Measurements from ENCODE around the gene PNPLA8. TPM values are rescaled to one million over a fixed set of nuclear protein-coding genes. Genes with fewer than 3 reads are reported as not detected.
A peak's percentile ranks its signal among the peaks of the same experiment; 100 is the strongest.
"Not testable (repeated sequence)": the region's sequence is repeated elsewhere in the genome, so short reads cannot be mapped to it uniquely, and the experiment has no call there.

The PNPLA8 gene
- total RNA-seq, 8 experiments from 2014 or later: 22.9 to 62.1 (median 37.0) TPM

DNA sequence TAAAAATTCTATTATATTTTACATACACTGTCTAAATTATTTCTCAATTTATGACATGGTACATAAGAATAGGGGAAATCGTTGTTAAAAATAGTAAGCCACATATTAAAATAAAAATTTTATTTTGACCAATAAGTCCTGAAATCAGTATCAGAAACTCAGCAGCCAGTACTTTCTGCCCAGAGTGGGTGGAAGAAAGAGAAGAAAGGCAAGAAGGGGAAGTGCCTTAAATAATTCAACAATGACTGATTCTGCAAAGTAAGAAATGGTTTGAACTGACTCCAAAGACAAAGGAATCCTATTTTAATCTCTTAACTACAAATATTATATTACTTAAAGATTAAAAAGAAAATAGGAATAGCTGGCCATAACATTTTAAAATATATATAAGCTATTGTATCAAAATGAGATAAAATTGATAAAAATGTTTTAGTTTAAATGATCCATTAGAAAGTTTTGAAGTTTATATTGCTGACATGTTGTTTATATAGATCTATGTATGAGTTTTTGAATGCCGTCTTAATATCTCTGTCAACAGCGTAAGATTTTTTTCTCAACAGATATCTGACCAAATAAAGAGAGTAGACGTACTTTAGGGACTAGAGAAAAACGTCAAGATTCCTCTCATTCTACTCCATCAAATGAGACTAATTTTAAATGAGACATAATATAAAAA lies 39.5 kb downstream of the PNPLA8 start:
- in situ Hi-C loops (cut with MboI; ENCODE audit: low pct_unique_long_range_greater_than_20kb in 2 of 9, low sequenced_read_pairs in 9 of 9, unreplicated experiment in 9 of 9): loop anchor here in 3 of 9 experiments (10.0 to 25.0 kb wide), 2 partner anchors 299 to 302 kb away; no protein-coding TSS in a partner anchor
- 74 to 96% (median 87%) methylated on average over 3 to 5 of the region's 5 CpGs for WGBS, 10 experiments

DNA sequence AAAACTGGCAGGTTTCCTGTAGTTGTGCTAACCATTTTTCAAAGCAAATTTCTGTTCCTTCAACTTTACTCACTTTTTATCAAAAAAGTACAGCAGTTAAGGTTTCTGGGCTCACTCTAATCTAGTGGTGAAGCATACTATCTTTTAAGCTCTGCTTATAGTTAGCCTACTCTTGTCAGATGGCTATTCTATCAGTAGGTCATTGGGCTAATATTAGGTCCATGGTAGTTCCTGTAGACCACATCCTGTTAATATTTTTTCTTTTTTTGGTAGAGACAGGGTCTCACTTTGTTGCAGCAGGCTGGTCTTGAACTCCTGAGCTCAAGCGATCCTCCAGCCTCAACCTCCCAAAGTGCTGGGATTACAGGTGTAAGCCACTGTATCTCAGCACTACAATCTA lies 41.8 kb downstream of the PNPLA8 start:
- WGBS, 10 experiments: 75 to 100% (median 100%) methylated on average over 1 of the region's 1 CpG; no CpG with 5 or more reads in 4 of the 10 experiments
- no peak for ATAC-seq (replicated peaks in 6 of 8)
- in situ Hi-C loops (cut with MboI; ENCODE audit: low pct_unique_long_range_greater_than_20kb in 2 of 9, low sequenced_read_pairs in 9 of 9, unreplicated experiment in 9 of 9): loop anchor here in 3 of 9 experiments (10.0 to 25.0 kb wide), 2 partner anchors 297 to 299 kb away; no protein-coding TSS in a partner anchor

More for the DNA sequence above, 39.5 kb downstream of the PNPLA8 start:
- no peak overlapping the region for H3K27ac ChIP-seq
- no peak overlapping the region for H3K4me3 ChIP-seq
- H3K4me1 ChIP-seq (replicated peaks in 1 of 2): no peaks in the 10 kb centered on the region
- no peak for ATAC-seq (replicated peaks in 6 of 8)

DNA sequence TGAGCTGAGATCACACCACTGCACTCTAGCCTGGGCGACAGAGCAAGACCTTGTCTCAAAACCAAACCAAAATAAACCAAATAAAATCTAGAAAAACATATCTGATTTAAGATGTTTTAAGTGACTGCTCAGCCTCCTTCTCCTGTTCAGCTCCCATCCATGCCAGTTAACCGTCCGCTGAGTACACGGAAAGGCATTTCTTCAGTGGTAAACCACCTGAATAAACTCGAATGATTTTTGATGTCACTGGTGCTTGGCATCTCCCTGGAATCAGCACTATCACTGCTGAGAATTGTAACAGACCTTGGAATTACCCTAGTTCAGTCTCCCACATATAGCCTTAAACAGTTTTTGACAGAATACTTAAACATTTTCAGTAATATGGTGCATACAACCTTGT lies 45.6 kb downstream of the PNPLA8 start:
- Histone ChIP-seq H3K4me1 (replicated peaks in 1 of 2) (no peaks in the 10 kb centered on the region), H3K4me3 (no peak overlapping the region), H3K27ac (no peak overlapping the region)
- ATAC-seq (replicated peaks in 6 of 8): no peak
- WGBS, 10 experiments: 76 to 100% (median 100%) methylated on average over 1 to 5 of the region's 5 CpGs; no CpG with 5 or more reads in 1 of the 10 experiments
- in situ Hi-C loops (cut with MboI; ENCODE audit: low pct_unique_long_range_greater_than_20kb in 2 of 9, low sequenced_read_pairs in 9 of 9, unreplicated experiment in 9 of 9): loop anchor here in 3 of 9 experiments (10.0 to 25.0 kb wide), 2 partner anchors 293 to 296 kb away; no protein-coding TSS in a partner anchor

More for the DNA sequence above, 41.8 kb downstream of the PNPLA8 start:
- Histone ChIP-seq H3K27ac (no peak overlapping the region), H3K4me1 (replicated peaks in 1 of 2) (no peaks in the 10 kb centered on the region), H3K4me3 (no peak overlapping the region)

DNA sequence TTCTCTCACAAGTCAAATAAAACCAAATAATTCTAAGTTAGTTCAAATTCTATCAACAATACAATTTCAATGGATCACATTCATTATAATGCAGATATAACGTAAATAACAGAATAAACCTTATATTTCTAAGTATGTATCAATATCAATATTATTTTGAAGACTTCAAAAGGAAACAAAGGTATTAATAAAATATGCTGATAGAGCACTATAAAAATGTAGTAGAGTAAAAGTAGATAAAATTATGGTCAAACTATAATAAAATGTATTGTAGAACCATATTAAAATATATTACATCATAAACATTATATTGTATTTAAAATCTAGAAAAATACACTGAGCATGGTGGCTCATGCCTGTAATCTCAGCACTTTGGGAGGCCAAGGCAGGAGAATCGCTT lies 46.2 kb downstream of the PNPLA8 start:
- H3K27ac ChIP-seq: no peak overlapping the region
- no peaks in the 10 kb centered on the region for H3K4me1 ChIP-seq (replicated peaks in 1 of 2)
- in situ Hi-C loops (cut with MboI; ENCODE audit: low pct_unique_long_range_greater_than_20kb in 2 of 9, low sequenced_read_pairs in 9 of 9, unreplicated experiment in 9 of 9): loop anchor here in 3 of 9 experiments (10.0 to 25.0 kb wide), 2 partner anchors 292 to 295 kb away; no protein-coding TSS in a partner anchor
- no peak overlapping the region for H3K4me3 ChIP-seq
- 90 to 100% (median 91%) methylated on average over 1 to 2 of the region's 2 CpGs; no CpG with 5 or more reads in 2 of the 10 experiments for WGBS, 10 experiments
- ATAC-seq (replicated peaks in 6 of 8): no peak

DNA sequence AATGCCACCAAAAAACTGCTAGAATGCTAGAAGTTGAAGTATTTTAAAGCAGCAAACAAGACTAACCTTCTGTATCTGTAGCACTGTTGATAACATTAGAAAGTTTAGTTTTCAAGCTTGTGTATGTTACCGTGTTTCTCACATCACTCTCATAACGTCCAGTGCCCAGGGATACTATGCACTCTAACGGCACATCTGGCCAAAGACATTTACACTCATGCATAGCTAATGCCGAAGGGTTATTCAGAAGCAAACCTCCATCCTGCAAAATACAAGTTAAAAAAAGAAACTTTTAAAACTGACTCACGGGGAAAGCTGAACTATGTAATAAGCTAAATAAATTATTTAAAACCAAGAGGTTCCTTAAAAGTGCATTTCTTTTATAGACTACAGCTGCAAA lies 46.8 kb downstream of the PNPLA8 start:
- peak in 2 of 8 experiments; percentile 75 to 90 for ATAC-seq (replicated peaks in 6 of 8)
- H3K4me1 ChIP-seq (replicated peaks in 1 of 2): no peaks in the 10 kb centered on the region

DNA sequence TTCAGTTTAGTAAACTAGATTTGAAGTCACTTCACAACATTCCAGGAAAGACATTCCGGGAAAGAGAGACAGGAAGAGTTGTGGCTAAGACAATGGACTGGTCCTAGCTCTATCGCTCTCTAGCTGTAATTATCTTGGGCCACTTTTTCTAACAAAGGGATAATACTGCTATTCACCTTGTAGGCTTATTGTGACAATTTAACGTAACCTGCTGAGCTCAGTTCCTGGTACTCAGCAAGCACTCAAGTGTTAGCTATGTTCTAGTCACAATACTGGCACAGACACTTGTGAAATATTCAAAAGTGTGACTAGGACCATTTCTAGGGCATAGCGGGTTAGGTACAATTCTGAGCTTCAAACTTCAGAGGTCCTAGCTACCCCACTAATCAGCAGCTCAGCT lies 57.7 kb downstream of the PNPLA8 start:
- ATAC-seq (replicated peaks in 6 of 8): no peak
- WGBS, 10 experiments: 56 to 100% (median 75%) methylated on average over 1 to 4 of the region's 4 CpGs; no CpG with 5 or more reads in 1 of the 10 experiments
- H3K27ac ChIP-seq: no peak overlapping the region
- no peak overlapping the region for H3K4me3 ChIP-seq
- no peaks in the 10 kb centered on the region for H3K4me1 ChIP-seq (replicated peaks in 1 of 2)
- in situ Hi-C loops (cut with MboI; ENCODE audit: low pct_unique_long_range_greater_than_20kb in 2 of 9, low sequenced_read_pairs in 9 of 9, unreplicated experiment in 9 of 9): loop anchor here in 4 of 9 experiments (25.0 kb wide), 1 partner anchor 281 kb away; no protein-coding TSS in a partner anchor

More for the DNA sequence above, 46.8 kb downstream of the PNPLA8 start:
- WGBS, 10 experiments: 0 to 96% (median 80%) methylated on average over 1 to 5 of the region's 5 CpGs; no CpG with 5 or more reads in 1 of the 10 experiments
- in situ Hi-C loops (cut with MboI; ENCODE audit: low pct_unique_long_range_greater_than_20kb in 2 of 9, low sequenced_read_pairs in 9 of 9, unreplicated experiment in 9 of 9): loop anchor here in 2 of 9 experiments (25.0 kb wide), 1 partner anchor 292 kb away; no protein-coding TSS in a partner anchor
- Histone ChIP-seq H3K27ac (no peak overlapping the region), H3K4me3 (no peak overlapping the region)

DNA sequence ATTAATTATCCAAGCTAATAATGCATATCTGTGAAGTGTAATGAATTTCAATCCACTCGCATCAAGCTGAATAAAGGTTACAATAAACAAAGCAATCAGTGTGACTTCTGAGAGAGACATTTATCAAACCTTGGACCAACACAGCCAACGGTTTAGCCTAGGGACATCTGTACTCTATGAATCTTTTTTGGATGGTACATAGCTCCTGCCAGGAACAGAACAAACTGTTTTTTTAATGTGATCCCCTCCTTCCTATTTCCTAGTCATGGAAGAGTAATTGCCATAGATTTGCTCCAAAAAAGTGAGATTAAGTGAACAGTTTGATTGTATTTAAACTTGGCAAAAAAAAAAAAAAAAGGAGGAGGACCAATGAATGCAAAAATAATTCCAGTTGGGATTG lies 58.5 kb downstream of the PNPLA8 start:
- no peak overlapping the region for H3K4me3 ChIP-seq
- no peak overlapping the region for H3K27ac ChIP-seq
- ATAC-seq (replicated peaks in 6 of 8): no peak
- 25 to 100% (median 64%) methylated on average over 1 to 2 of the region's 2 CpGs; no CpG with 5 or more reads in 1 of the 10 experiments for WGBS, 10 experiments
- in situ Hi-C loops (cut with MboI; ENCODE audit: low pct_unique_long_range_greater_than_20kb in 2 of 9, low sequenced_read_pairs in 9 of 9, unreplicated experiment in 9 of 9): loop anchor here in 4 of 9 experiments (25.0 kb wide), 1 partner anchor 280 kb away; no protein-coding TSS in a partner anchor
- H3K4me1 ChIP-seq (replicated peaks in 1 of 2): peaks cover 0 to under 1% of the 10 kb centered on the region in 2 donors

DNA sequence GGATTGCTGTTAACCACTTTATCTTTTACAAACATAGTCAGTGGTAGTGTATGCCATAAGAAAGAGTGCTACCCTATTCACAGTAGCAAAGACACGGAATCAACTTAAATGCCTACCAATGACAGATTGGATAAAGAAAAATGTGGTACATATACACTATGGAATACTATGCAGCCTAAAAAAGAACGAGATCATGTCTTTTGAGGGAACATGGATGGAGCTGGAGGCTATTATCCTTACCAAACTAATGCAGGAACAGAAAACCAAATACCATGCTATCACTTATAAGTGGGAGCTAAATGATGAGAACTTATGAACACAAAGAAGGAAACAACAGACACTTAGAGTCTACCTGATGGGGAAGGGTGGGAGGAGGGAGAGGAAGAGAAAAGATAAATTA lies 59.6 kb downstream of the PNPLA8 start:
- in situ Hi-C loops (cut with MboI; ENCODE audit: low pct_unique_long_range_greater_than_20kb in 2 of 9, low sequenced_read_pairs in 9 of 9, unreplicated experiment in 9 of 9): loop anchor here in 4 of 9 experiments (25.0 kb wide), 1 partner anchor 279 kb away; no protein-coding TSS in a partner anchor
- WGBS, 10 experiments: 46 to 100% (median 84%) methylated on average over 1 to 2 of the region's 2 CpGs
- H3K27ac ChIP-seq; H3K4me3 ChIP-seq; ATAC-seq (replicated peaks in 6 of 8): not testable (repeated sequence)
- H3K4me1 ChIP-seq (replicated peaks in 1 of 2): peaks cover 3 to 11% of the 10 kb centered on the region in 2 donors

DNA sequence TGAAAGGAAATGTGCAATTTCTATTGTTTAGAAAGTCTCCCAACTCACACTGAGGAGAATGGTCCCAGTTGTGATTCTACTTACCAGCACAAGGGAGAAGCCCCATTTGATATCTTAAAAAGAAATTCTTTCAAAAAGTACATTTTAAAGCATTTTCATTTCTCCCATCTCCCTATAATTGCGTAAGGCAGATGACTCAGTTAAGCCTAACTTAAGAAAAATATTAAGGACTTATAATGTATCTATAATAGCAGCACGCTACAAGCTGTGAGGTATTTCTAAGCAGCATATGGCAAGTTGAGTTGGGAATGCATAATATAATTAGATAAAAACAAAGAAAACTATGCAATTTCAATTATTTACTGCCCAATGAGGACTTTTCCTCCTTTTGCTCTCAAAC lies 61.2 kb downstream of the PNPLA8 start:
- WGBS, 10 experiments: 60 to 100% (median 91%) methylated on average over 1 to 2 of the region's 2 CpGs
- in situ Hi-C loops (cut with MboI; ENCODE audit: low pct_unique_long_range_greater_than_20kb in 2 of 9, low sequenced_read_pairs in 9 of 9, unreplicated experiment in 9 of 9): loop anchor here in 4 of 9 experiments (25.0 kb wide), 1 partner anchor 277 kb away; no protein-coding TSS in a partner anchor

DNA sequence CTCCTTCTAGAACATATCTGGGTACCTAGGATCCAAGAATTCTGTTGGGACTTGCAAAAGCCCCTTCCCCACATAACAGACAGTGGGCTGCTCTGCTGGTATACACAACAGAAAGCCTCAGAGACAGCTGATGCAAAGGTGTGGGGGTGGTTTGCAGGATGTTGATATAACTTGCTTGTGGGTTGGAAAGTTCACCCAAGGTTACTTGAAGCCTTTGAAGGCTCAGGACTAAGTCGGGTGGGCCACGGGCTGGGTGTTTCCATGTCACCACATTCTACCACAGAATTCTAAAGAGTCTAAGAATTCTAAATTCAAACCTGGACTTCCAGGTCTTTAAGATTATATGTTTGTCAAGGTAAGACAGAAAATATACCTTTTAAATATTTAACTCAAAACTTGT lies 62.3 kb downstream of the PNPLA8 start:
- peaks cover 3 to 12% of the 10 kb centered on the region in 2 donors for H3K4me1 ChIP-seq (replicated peaks in 1 of 2)
- no peak overlapping the region for H3K4me3 ChIP-seq
- H3K27ac ChIP-seq: no peak overlapping the region
- ATAC-seq (replicated peaks in 6 of 8): no peak
- in situ Hi-C loops (cut with MboI; ENCODE audit: low pct_unique_long_range_greater_than_20kb in 2 of 9, low sequenced_read_pairs in 9 of 9, unreplicated experiment in 9 of 9): loop anchor here in 4 of 9 experiments (25.0 kb wide), 1 partner anchor 276 kb away; no protein-coding TSS in a partner anchor
- 42 to 83% (median 60%) methylated on average over 1 to 2 of the region's 2 CpGs; no CpG with 5 or more reads in 7 of the 10 experiments for WGBS, 10 experiments

More for the DNA sequence above, 61.2 kb downstream of the PNPLA8 start:
- Histone ChIP-seq H3K4me1 (replicated peaks in 1 of 2) (peaks cover 3 to 12% of the 10 kb centered on the region in 2 donors), H3K4me3 (no peak overlapping the region), H3K27ac (no peak overlapping the region)
- no peak for ATAC-seq (replicated peaks in 6 of 8)

DNA sequence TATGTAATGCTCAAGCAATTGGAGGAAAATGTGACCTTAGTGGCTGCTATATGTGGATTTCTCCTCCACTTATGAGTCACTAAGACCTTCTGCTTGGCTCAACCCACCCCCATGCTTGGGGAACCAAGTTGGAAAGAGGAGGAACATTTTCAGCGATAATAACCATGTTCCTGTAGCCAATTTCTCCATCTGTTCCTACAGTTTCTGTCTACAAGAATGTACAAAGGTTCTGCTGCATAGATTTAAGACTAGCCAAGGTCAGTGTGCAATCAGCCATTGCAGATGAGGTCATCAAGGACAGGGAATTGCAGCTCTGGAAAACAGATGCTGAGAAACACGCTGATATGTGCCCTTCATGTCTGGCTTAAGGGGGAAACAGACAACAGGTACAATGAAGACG lies 64.1 kb downstream of the PNPLA8 start:
- no peak overlapping the region for H3K4me3 ChIP-seq
- ATAC-seq (replicated peaks in 6 of 8): peak in 5 of 8 experiments; percentile 64 to 83 (median 77)
- peak overlapping the region; percentile 63 to 65 for H3K27ac ChIP-seq
- in situ Hi-C loops (cut with MboI; ENCODE audit: low pct_unique_long_range_greater_than_20kb in 2 of 9, low sequenced_read_pairs in 9 of 9, unreplicated experiment in 9 of 9): loop anchor here in 4 of 9 experiments (25.0 kb wide), 1 partner anchor 275 kb away; no protein-coding TSS in a partner anchor
- 0 to 100% (median 58%) methylated on average over 1 to 3 of the region's 3 CpGs for WGBS, 10 experiments
- H3K4me1 ChIP-seq (replicated peaks in 1 of 2): peaks cover 3 to 12% of the 10 kb centered on the region in 2 donors

DNA sequence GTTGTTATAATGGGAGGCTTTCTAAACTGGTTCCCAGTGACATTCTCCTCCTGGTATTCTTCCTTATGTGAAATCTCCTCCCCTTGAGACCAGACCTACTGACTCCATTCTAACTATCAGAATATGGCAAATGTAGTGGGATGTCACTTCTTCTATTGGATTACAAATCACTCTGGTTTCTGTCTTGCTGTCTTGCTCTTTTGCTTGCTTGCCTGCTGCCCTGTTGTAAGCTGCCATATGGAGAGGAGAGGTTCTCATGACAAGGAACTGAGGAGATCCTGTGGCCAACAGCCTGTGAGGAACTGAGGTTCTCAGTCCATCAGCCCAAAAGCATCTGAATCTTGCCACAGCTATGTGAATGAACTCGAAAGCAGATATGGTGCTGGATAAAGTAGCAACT lies 65.0 kb downstream of the PNPLA8 start:
- no peak for ATAC-seq (replicated peaks in 6 of 8)
- no peak overlapping the region for H3K4me3 ChIP-seq
- H3K4me1 ChIP-seq (replicated peaks in 1 of 2): peaks cover 3 to 12% of the 10 kb centered on the region in 2 donors
- no peak overlapping the region for H3K27ac ChIP-seq
- in situ Hi-C loops (cut with MboI; ENCODE audit: low pct_unique_long_range_greater_than_20kb in 2 of 9, low sequenced_read_pairs in 9 of 9, unreplicated experiment in 9 of 9): loop anchor here in 4 of 9 experiments (25.0 kb wide), 1 partner anchor 274 kb away; no protein-coding TSS in a partner anchor
- WGBS, 10 experiments: 80% methylated on average over 1 of the region's 1 CpG; no CpG with 5 or more reads in 8 of the 10 experiments
